ENCODE data around the gene SKAP1.

The SKAP1 gene

DNA sequence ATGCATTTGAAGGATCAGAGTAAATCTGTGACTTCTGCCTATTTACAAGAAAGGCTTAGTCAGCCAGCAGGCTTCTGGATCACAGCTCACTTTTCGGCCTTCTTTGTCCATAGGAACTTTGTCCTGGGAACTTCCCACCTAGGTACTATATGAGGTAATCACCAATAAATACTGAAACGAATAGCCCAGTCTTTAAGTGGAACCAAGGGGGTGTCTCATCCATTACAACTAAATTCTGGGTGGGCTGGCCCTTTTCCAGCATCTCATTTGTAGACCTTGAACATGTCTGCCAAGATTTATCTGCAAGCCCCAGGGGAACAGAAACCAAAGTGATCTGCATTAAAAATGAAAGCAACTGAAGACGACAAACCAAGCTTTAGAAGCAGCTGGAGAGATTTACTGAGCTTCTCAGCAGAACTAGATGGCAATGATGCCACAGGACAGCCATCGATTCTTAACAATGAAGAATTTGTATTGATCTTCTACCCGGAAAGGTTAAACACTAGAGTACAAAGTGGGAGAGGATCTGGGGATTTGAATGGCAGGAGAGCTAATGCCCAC lies 267.0 kb downstream of the SKAP1 start:
- DNase-seq, result peak; percentile 42

DNA sequence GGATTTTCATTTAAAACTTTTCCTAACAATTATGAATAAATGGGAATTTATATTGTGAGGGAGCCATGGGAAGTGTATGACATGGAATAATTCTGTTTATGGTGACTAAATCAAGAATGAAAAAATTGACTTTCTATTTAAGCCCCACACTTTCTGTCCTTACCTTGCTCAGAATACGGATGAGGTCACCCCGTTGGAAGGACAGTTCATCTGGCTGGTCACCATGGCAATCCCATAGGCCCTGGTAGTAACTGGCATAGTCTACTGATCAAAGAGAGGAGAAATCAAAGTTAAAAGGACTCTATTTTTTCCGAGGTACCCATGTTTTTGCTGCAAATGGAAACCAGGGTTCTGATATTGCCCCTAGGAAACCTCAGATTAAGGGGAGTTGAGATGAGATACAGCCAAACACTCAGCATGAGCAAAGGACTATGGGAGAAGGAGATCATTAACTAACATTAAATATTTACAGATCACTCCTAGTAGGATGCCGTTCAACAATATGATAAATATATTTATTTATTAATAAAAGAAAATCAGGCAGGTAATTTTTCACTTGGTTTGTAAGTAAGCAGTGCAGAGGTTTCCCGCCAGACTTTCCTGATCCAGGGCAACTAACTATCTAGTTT lies 267.6 kb downstream of the SKAP1 start:
- no peak for DNase-seq

DNA sequence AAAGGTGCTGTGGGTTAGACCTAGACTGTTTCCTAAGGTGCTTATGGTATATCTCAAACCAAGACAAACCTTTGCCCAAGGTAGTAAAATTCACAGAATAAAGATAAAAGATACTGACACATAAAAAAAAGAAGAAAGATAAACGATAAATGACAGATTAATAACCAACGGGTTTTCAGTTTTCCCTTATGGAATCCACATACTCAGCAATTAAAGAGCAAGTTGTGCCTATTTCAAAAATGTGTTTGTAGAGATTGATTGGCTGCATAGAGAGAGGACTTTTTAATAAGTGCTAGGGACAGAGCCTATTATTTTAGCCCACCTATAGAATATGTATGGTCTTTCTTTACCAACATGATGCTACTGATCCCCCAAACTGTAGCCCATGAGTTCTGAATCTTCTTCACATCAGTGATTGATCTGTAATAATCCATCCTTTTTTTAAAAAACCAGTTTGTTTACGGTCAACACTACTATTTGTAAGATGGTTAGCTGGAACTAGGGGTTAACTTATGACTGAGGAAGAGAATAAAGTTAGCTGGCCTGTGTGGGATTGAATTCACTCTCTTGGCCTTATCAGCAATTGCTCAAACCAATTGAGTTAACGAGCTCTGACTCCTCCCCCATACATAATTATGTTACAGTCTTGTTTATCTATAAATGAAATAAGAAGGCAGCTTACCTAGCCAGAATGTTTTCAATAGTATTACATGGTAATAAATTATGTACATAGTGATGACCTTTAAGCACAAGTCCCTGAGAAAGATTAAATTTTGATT lies 268.7 kb downstream of the SKAP1 start:
- DNase-seq, result no peak

DNA sequence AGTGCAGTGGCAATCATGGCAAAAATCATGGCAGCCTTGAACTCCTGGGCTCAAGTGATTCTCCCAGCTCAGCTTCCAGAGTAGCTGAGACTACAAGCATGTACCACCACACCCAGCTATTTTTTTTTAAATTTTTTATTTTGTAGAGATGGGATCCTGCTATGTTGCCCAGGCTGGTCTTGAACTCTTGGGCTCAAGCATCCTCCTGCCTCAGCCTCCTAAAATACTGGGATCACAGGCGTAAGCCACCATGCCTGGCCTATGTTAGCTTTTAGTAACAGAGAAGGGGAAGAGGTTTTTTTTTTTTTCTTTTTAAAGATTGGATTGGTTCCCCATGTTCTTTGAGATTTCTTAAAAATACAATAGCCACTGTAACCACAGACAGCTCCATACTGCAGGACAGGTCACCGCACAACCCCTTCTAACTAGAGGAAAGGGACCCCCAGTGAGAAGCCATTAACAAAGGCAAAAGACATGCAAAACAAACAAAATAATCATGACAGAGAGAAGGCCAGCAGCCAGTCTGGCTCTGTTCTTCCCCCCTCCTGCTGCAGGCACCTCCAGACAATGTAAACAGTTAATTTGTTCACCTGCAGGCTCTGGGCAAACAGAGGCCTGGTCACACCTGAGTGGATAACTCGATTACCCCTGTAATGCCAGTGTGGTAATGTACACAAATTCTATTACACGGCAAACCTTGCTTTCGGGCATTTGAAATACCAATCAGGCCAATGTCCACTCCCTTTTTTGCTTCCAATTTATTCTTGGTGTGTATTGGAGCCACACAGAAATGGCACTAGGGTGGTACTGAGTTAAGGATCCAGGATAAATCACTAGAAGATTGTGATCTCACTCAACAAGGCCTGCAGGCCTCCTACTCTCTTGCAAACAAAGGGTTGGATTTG lies 269.6 kb downstream of the SKAP1 start:
- DNase-seq, result no peak

DNA sequence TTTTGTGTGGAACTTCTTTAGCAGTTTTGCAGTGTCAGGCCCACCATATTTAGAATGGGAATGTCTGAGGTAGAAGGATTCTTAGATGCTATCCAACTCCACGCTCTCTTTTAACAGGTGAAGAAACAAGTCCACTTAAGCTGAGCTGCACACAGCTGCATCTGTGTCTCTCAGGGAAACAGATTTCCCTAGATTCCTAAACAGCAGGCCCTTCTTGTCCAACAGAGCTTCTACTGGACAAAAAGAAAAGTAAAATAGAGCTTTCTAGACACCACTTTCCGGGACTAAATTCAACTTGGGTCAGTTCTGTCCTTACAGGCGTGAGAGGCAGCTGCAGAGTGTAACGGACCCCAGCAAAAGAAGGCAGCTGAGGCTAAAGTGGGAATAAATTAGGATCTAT lies 270.8 kb downstream of the SKAP1 start:
- DNase-seq, result no peak

DNA sequence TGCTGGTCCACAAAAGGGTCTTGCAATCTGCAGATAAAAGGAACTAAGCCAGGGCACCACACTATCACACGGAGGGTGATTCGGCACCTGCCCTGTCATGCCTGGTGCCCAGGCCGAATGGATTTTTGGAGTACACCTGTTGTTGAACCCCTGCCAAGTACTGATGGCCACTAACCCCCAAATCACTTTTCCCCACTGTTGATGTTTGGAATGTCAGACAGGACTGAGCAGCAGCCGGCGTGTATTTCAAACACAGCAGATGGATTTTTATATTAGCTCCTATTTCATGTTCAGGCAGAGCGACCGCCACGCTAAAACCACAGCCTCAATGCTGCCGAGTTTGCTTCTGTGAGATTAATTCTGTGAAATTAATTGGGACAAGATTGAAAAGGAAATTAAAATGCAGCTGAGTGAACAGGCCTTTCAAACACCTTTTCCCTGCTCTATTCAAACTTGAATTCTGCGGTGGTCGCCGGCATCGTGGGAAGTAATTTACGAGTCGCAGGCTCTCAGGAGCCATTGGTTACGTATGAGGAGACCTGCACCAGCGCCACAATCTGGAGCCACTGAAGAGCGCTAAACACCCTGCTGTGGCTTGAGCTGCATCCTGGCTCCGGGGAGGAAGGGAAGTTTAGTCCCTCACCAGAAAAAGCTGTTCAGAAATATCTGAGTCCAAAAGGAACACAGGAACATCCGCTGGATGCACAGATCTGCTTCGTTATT lies 274.0 kb downstream of the SKAP1 start:
- DNase-seq, result no peak

DNA sequence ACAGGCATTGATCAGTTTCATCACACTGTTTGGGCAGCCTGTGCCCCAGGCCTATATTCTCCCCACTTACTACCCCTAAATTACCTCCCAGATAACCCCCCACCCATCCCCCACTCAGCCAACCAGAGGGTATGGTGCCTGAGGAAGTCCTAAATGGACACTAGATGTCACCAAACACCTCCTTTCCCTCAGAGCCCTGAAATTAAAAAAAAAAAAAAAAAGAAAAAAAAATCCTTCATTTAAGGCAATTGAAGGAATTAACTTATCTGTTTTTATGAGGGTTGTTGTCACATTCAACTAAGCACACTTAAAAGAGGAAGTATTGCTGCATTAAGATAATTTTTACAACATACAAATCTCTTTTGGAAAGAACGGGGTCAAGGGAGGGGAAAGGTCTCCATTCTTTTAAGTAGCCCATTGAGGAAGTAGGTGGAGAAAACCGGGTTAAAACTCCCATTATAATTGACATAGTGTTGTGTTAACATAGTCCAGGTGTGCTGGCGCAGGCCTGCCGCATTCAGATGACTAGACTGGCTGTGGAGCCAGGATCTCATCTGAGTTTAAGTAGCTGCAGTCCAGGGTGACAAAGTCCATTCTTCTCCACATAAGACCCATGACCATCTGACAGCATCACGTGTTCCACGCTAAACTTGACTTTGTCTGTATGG lies 276.2 kb downstream of the SKAP1 start:
- DNase-seq, result peak; percentile 41

DNA sequence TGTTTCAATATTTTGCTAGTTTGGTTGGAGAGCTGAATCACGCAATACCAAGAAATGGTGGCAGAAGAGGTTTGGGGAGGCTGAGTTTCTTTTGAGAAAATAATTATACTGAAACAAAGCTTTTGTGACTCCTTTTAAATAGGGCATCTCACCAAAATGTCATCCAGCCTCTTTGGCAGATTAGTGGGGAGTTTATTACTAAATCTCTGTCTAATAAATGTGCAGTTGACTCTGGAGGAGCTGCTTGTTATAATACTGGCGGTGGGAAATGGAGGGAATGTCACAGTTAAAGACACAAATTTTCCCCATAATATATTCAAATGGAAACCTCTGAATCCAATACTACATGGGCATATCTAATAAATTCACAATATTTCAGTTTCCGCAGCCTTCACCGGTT lies 277.7 kb downstream of the SKAP1 start:
- DNase-seq, result no peak

DNA sequence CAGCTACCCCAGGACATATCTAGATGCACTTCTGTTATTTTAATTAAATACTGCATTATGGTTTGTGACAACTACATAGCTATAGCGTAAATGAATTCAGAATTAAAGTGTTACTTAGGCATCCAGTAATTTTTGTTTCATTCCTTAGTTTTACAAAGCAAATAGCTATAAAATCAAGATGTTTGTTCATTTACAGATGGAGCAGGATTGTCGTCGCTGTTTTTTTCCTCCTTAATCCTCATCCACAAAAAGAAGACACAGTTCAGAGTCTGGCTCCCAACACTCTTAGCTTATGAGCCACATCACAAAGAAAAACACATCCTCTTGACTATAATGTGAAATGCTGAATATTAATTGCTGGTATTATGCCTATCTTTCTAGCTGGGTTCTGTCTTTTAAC lies 278.8 kb downstream of the SKAP1 start:
- no peak for DNase-seq

DNA sequence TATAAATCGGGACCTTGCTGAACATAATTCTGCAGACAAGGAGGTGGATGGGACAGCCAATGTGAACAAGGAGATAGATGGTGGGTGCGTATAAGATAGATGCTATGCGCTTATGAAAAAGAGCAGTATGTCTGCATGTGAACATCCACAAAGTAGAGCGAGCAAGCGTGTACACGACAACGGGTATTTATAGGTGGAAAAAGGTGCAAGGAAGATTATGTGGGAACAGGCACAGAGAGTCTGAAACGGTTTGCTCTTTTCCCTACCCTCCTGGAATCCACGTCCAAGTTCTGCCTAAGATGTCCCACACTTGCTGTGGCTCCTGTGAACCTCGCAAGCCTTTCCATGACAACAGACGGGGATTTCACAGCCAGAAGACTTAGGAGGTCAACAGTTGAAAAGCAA lies 279.4 kb downstream of the SKAP1 start:
- DNase-seq, result no peak

DNA sequence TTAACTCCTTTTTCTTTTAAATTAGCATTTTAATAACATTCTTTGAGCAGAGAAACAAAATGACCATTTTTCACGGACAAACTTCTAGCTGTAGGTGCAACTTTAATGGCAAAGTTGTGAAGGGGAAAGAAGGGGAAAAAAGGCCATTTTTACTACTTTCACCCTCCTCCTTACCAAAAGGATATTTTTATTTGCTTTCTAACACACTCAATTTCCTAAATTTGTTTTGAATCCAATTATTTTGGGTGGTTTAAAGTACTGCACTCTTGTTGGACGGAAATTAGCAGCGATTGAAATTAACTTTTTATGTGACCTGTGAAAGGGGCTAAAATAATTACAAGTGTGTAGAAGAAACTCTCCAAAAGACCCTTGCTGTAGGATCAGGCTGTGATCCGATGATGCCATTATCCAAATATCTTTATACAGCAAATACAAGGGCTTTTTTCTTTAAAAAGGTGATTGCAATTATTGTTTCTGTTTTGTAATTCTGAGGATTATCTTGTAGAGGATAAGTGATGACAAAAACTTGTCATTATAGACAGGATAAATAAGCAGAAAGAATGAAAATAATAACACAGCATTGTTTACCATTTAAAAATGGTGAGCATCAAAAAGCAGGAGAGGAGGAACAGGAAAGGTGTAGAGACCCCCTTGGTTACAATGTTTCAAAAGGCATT lies 280.1 kb downstream of the SKAP1 start:
- no peak for DNase-seq

DNA sequence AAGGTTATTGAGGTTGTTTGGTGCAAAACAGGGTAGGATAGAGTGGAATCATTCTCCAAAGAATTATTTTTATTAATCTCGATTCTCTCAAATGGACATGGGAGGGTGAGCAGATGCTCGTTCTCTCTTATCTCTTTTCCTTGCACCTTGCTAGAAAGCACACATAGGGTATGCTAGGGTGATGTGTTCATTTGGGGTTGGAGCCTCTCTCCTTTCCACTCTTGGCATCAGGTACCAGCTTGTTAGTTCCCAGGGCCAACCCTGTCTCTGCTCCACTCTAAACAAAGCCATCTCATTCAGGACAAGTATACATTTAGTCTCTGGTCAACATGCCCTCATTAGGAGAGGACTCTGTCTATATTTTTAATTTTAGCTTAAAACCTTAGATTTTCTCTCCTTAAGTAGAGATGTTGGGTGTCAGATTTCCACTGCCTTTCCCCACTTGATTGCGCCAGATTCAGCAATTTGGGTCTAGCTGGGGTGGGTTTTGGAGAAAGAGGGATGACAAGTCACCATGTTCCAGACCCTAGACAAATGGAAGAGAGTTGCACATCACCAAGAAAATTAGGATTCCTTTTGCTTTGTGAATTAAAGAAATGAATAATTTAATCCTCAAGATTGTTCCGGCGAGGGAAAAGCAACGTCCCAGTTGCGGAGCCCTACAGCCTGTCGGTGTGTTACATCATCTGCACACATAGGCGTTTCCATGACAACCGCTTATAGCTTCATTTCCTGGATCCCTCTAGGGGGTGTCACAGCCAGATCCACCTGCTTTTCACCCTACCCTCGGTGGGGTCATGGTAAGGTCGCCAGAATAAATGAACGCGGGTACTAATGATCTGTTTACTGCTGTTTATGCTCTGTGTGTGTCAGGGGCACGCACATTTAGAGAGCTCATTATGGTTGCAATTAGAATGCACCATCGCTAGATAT lies 280.9 kb downstream of the SKAP1 start:
- peak; percentile 45 for DNase-seq

DNA sequence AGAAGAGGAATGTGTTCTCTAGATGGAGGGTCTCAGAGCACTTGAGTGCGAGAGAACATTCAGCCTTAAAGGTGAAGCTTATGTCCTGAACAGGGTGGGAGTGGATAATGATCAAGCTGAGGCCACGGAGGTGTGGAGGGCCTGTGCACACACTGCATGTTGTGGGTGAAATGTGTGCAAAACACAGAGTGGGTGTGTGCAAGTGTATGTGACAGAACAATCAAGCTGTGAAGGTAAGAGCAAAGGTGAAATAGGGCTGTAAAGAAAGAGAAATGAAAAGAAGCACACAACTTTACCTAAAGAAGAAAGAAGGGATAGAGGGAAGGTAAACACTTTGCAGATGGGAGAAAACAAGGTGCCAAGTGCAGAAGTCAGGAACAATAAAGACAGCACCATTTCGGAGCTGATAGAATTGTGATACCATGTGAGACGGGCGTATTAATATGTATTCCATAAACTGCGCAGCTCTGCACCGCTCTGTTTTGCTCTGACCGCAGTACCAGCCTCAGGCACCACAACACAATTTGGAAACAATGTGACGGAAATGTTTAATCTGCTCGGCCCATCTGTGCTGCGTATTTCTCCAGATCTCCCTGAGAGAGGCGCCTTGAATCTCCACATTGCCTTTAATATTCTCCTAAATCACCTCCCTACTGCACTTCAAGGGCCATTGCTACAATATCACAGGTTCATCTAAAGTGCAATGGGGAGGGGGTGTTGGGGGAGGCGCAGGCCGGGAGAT lies 281.8 kb downstream of the SKAP1 start:
- no peak for DNase-seq

DNA sequence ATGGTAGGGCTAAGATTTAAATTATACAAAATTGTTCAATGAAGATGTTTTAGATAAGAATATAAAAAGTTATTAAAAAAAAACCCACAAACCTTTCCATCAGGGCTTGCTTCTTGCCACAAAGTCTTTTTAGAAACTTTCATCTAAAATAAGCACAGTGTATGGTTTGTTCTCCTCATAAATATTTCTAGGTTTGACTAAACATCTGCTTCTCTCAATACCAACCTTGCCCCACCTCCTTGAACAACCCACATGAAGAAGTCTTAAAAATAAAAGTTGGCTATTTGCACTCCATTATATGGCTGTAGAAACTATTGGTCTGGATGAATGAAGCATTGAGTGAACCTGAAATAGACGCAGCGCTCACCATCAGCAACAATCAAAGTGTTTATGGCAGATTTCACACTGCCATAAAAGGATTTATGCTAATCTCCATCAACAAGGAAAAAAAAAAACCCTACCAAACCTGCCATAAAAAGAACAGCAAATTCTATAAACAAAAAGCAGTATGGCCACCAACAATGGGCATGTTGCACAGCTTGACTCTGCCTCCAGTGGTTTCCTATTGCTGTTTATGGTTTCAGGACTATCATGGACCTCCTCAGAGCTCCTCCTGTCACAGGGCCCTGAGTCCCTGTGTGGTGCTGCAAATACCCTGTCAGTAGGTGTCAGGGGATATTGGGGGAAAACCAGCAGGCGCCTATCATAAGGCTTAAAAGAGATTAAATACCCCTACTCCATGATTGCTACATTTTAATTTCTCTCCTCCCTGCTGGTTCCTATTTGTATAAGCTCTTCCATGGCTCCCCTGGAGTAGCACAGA lies 284.8 kb downstream of the SKAP1 start:
- DNase-seq, result no peak

DNA sequence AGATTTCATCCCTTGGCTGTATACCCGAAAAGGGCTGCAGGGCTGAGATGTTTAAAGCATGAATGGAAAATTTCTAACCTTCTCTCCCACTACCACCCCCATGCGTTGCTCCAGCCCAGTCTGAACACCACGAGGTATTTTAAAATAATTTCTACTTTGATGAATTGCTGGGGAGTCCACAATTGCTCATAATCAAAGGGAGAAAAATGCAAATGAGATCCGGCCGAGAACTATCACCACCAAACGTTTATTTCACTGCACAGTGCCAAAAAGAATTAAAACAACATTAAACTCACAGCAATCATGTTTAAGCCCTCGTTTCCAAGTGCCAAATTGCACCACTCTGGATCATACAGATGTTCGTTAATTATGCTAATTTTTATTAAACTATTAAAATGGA lies 285.8 kb downstream of the SKAP1 start:
- no peak for DNase-seq

DNA sequence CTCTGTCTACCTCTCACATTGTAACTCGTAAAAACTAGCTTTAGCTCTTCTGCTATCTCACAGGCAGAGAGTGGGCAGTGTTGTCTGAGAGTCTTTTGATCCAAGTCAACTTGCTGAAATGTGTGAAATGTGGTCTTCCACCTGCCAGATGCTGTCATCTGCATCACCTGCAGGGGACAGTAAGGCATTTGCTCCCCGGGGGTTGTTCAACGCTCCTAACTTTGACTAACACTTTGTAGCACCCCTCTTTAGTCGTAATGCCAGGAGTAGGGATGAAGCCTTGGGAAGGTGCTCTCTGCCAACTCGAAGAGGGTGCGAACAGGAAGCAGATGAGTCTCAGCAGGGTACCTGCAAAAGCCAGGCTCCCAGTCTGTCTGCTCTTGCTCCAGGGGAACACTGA lies 286.4 kb downstream of the SKAP1 start:
- DNase-seq, result no peak

DNA sequence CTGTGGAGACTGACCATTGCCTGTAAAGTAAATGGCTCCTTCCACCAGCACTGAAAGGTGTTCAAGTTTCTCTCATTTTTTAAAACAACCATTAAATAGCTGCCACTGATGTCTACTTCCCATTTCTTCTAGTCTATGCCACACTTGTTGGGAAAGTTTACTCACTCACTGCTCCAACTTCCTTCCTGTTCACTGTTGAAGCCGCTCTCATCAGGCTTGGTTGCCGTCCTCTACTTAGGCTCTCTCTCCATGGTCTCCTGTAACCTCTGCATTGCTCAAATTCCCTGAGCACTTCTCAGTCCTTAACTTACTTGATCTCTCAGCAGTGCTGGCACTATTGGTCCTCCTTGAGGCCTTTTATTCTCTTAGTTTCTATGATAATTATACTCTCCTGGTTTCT lies 290.1 kb downstream of the SKAP1 start:
- DNase-seq, result no peak

DNA sequence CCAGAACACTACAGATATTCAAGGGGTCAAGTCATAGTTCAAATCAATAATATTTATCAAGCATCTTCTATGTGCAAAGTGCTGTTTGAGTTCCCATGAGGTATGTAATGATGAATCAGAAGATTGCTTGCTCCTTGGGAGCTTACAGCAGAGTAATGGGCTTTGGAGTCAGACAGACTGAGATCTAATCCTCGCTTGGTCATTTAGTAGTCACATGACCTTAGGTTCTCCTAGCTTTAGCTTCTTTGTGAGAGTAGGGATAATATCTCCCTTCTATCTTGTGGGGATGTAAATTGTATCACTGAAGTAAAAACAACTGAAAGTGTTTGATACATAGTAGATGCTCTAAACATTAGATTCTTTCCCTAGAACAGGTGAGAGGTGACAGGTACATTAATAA lies 292.4 kb downstream of the SKAP1 start:
- DNase-seq, result no peak

Data from fibroblast of upper back skin (primary cell).